Left hindlimb (tissue), 1 donor: ENCODE data around the gene UFSP1.

Experiments used
- DNase-seq: peaks from one replicate; pipeline ENCODE4 v3.0.0-alpha.2; 2018

The UFSP1 gene

DNA sequence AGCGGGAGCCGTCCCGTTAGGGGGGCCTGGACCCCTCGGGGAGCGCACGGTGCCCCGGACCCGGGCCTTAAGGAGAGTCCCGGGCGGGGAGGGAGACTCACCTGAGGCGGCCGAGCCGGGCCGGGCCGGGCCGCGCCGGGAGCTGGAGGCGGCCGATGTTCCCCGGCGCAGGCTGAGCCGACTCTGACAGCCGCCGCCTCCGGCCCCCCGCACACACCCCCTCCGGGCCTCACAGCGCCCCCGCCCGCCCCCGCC, 6.1 kb upstream of the UFSP1 start, which contains the start of gene ACHE:
Gene ACHE, minus strand, starts transcription at position 188 of the 255 bp plus-strand sequence. CDS start 1,656 bp downstream, outside the sequence.
- no peak for DNase-seq

DNA sequence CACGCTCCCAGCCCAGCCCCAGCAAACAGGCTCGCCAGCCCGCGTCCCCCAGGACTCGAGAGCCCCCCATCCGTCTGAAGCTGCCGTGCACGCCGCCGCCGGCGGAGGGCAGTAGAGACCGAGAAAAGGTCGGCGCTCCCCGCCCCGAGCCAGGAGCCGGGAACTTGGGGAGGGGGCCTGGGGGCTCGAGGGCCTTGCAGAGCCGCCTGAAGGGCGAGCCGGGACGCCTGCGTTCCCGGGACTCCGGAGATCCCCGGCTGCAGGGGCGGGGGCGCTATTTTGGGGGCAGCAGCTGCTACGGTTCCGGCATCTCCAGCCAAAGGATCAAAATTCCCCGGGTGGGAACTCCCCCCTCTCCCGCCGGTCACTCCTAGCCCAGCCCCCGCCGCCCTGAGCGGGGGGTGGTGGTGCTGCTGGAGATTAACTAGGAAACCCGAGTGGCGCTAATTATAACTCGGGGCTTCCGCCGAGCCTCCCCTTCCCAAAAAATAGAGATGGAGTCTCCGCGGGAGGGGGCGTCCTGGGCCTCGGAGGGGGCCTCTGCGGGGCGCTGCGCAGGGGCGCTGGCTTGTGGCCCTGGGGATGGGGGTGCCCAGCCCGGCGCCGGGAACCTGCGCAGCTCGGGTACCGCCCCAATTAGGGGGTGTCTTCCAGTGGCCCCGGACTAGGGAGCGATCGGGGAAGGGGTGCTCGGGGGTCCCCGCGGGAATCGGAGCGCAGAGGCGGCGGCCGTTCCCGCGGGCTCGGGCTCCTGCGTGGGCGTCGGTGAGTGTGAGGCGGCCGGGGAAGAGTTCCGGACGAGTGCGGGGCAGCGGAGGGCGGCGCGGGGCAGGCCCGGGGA, 5.6 kb upstream of the UFSP1 start:
- peak; percentile 73 for DNase-seq

DNA sequence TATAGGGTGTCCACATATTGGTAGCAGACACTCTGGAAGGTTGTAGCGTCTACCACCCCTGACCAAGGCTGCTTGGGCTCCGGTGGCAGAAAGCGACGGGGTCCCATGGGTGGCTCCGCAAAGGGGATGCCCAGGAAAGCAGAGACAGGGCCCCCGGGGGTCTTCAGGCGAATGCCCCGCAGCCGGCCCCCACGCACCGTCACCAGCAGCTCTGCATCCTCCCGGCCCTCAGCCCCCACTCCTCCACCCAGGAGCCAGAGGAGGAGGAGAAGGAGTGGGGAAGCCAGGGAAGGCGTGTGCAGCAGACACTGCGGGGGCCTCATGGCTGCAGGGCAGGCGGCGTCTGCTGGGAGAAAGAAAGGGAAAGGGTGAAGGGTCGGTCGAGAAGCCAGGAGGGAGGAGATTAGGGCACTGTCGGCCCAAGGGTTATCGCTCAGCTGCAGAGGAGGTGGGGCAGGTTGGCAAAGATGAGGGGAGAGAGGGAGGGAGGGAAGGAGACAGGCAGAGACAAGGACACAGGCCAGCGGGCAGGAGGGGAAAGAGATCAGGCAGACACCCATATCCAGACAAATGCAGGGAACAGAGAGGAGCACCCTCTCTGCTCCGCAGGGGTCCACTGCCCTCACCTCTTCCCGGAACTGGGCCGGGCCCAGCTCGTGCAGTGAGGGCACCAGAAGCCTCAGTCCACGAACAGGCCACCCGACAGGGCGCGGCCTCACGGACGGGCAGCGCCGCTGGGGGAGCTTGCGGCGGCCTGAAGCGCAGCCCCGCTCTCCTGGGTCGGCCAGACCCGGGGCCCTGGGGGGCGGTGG, 4.6 kb upstream of the UFSP1 start:
- DNase-seq, result peak; percentile 40

DNA sequence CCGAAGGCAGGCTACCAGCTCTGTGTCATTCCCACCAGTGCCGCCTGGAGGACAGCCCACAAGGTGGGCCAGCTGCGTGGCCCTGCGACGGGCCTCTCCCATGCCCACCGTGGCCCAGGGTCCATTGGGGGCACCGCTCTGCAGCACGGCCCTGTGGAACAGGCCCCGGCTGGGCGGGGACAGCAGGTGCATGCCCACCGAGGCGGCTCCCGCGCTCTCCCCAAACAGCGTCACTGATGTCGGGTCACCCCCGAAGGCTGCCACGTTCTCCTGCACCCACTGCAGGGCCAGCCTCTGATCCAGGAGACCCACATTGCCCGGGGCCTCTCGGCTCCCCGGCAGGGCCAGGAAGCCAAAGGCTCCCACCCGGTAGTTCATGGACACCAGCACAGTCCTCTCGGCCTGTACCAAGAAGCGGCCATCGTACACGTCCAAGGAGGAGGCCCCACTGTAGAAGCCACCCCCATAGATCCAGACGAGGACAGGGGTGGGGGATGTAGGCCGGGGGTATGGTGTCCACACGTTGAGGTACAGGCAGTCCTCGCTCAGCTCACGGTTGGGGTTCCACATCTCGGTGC, 3.9 kb upstream of the UFSP1 start:
- DNase-seq, result no peak

DNA sequence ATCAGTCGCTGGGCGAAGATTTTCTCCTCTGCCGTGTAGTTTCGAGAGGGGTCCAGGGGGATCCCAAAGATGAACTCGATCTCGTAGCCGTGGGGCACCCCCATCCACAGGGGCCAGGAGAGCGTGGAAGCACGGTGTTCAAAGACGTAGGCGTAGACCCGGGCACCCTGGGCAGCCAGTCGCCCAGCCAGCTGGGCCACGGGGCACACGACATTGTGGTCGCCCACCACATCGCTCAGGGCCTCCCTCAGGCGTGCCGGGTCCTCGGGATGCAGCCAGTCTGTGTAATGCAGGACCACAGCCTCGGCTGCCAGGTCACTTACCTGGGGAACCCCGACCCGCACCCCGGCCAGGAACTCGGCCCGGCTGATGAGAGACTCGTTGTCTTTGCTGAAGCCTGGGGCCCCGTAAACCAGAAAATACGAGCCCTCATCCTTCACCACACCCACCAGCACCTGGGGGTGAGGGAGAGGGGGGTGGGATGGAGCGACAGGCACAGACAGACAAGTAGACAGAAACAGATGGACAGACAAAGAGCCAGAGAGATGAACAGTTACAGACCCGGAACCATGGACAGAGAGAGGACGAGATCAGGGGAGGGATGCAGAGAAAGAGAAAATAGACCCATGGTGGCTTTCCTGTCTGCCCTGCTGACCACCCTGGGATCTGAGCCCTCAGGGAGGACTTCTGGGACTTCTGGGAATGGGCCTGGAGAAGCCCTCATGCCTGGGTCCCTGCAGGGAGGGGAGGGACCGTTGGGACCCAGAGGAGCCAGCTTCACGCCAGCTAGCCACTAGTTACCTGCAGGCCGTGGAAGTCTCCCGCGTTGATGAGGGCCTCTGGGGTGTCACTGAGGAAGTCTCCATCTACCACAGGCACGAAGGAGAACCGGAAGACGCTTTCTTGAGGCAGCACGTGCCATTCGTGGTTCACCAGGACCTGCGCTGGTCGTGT, 3.1 kb upstream of the UFSP1 start:
- DNase-seq, result no peak

DNA sequence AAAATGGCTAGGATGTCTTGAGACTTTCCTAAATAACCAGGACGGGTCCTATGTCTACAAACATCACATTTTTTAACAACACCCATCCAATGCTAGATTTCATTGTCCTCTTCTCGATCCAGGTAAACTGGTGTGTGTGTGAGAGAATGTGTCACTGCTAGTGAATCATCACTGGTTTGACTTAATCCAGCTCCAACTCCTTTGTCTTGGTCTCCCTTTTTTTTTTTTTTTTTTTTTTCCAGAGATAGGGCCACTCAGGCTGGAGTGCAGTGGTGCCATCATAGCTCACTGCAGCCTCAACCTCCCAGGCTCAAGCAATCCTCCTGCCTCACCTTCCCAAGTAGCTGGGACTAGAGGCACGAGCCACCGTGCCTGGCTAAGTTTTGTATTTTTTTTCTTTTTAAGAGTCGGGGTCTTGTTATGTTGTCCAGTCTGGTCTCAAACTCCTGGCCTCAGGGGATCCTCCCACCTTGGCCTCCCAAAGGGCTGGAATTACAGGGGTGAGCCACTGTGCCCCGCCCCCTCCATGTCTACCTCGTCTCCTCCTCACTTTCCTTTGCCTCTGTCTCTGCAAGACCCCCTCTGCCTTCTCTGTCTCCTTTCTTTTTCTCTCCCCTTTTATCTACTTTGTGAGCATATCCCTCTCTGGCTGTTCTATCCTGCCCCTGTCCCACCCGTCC, 2.2 kb upstream of the UFSP1 start:
- no peak for DNase-seq

DNA sequence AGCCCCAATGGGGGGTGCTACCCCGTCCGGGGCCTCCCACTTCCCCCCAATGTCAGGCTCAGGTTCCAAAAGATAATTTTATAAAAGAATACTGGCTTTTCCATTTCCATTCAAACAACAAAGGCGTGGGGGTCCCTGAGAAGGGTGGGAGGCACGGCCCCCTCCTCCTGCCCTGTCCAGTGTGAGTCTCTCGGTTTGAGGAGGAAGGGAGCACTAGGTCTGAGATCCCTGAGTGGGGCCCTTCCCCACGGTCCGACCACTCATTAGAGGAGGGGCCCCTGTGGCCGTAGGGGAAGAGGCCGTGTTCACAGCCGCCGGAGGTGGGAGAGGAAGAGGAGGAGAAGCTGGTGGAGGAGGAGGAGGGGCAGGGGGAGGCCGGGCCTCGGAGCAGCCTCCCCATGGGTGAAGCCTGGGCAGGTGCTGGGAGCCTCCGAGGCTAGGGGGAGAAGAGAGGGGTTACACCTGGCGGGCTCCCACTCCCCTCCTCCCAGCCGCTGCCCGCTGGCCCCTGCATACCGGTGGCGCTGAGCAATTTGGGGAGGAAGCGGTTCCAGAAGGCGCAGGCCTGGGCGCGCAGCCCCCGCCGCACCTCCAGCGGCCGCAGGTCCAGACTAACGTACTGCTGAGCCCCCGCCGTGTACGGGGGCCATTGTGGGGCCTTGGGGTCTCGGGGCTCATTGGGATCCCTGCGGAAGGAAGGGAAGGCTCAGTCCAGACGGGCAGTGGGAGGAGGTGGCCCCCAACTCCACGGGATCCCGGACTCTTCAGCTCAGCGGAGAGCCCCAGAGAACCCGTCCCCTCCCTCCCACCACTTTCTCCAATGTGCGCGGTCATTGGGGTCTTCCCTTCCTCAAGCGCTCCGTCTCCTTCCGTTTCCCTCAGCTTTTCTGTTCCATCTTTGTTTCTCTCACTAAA, 1.4 kb upstream of the UFSP1 start:
- DNase-seq, result peak; percentile 64

DNA sequence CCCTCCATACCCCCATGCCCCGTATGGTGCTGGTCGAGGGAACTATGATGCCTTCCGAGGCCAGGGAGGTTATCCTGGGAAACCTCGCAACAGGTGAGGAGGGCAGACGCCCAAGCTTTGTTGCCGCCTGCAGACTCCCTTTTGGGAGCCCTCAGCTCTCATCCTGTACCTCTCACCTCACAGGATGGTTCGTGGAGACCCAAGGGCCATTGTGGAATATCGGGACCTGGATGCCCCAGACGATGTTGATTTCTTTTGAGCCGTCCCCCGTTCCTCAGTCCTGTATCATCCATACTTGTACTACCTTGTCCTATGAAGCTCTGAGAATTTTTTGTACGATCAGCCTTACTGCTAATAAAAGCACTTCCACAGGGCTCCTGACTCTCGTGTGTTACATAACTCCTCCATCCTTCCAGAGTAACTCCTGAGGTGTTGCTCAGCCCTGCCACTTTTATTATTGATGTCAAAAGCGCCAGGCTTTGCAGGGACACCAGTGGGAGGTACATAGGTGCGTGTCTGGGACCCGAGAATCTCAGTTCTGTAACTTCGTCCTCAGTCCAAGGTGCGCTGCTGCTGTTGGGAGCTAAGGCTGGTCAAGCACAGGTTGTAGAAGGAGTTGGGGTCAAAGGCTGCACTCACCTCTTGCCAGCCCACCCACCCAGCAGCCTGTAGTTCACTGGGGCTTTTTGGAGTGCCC, 1.1 kb downstream of the UFSP1 start:
- no peak for DNase-seq

DNA sequence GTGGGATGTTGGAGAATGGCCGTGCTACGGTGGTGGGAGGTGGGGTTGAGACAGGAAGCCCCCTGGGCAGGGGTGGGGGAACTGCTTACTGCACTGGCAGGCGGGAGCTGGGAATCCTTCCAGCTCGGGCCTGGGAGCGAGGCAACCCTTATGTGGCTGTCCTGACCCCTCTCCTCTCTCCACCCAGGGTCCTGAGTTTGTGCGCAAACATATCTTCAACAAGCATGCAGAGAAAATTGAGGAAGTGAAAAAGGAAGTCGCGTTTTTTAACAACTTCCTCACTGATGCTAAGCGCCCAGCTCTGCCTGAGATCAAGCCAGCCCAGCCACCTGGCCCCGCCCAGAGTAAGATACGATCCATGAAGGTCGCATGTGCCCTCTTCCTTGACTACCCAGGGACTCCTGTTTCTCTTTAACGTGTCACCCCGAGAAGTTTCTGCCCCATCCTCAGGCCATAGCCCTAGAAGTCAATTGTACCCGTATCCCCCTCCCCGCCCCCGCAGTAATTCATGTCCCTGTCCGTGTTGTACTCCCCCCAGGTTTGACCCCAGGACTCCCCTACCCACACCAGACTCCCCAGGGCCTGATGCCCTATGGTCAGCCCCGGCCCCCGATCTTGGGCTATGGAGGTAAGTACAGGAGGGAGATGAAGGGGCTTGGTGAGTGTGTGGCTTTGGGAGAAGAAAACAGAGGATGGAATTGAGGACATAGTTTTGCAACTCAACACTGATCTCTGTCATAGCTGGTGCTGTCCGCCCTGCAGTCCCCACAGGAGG, 1.8 kb downstream of the UFSP1 start:
- DNase-seq, result no peak

DNA sequence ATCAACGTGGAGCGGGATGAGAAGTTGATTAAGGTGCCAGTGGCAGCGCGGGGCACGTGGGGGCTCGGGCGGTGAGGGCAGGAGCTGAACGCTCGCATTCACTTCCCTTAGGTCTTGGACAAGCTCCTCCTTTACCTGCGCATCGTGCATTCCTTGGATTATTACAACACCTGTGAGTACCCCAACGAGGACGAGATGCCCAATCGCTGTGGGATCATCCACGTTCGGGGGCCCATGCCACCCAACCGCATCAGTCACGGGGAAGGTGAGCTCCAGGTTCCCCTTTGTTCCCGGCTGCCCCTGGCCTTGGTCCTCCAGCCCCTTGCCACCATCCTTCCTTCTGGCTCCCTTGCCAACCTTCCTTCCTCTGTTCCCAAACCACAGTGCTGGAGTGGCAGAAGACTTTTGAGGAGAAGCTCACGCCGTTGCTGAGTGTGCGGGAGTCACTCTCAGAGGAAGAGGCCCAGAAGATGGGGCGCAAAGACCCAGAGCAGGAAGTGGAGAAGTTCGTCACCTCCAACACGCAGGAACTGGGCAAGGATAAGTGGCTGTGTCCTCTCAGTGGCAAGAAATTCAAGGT, 2.5 kb downstream of the UFSP1 start:
- no peak for DNase-seq

DNA sequence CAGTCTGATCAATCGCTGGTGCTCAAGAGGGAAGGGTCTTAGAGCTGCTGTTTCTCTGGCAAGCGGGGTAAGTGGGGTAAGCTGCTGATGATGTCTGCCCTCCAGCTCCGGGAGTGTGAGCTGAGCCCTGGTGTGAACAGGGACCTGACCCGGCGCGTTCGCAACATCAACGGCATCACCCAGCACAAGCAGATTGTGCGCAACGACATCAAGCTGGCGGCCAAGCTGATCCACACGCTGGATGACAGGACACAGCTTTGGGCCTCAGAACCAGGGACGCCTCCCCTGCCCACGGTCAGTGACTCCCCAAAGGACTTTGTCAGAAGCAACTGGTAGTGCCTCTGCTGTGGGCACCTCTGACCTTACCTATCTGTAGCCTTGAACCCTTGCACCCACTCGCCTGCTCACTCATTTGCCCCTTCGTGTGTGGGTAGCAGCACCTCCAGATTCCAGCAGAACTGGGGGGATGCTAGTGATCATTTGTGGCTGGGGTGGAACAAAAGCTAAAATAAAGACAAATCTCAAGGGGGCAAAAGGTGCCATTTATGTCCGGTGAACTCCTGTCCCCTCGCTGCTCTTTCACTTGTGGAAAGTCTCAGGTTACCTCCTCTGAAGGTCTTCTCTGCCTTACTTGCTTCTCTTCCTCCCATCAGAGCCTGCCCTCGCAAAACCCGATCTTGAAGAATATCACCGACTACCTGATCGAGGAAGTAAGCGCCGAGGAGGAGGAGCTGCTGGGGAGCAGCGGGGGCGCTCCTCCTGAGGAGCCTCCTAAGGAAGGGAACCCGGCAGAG, 3.2 kb downstream of the UFSP1 start:
- DNase-seq, result no peak

DNA sequence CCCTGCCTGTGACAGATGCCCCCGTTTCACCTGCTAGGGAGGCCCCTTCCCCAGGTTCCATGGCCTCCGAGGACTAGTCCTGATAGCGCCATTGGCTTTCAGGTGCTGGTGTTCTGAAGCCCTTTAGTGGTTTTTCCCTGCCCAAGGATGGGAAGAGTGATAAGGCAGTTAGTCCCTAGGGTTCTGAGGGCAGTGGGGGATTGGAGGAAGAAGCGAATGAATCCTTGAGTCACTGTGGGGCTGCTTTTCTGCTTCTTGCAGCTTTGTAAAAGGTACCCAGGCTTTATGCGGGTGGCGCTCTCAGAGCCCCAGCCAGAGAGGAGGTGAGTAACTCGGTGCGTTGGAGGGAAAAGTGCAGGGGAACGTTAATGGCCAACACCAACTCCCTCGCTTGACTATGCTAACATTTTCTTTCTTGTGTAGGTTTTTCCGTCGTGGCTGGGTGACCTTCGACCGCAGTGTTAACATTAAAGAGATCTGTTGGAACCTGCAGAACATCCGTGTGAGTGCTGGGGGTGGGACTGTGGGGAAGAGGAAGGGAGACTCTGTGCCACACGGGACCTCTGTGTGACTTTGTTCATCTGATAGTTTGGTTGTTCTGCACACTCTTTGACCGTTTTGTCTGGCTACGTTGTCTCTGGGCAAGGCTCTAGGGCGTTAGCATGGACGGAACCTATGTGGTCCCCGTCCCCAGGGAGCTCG, 3.9 kb downstream of the UFSP1 start:
- no peak for DNase-seq

DNA sequence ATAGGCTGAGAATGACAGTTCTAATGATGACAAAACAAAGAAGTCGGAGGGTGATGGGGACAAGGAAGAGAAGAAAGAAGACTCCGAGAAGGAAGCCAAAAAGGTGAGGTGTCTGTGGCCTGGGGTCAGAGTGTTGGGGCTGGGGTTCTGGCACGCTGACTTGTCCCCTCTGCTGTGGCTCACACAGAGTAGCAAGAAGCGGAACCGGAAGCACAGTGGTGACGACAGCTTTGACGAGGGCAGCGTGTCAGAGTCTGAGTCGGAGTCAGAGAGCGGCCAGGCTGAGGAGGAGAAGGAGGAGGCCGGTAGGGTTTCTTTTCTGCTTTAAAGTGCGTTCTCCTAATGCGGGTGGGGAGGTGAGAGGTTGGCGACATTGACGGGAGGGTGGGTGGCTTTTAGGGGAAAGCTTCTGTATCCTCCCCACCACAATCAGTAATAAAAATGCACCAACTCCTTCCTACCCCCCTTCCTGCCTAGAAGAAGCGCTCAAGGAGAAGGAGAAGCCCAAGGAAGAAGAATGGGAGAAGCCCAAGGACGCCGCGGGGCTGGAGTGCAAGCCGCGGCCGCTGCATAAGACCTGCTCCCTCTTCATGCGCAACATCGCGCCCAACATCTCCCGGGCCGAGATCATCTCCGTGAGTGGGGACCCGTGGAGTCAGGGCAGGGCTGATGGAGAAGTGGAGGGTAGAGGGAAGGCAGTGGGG, 4.6 kb downstream of the UFSP1 start:
- no peak for DNase-seq

DNA sequence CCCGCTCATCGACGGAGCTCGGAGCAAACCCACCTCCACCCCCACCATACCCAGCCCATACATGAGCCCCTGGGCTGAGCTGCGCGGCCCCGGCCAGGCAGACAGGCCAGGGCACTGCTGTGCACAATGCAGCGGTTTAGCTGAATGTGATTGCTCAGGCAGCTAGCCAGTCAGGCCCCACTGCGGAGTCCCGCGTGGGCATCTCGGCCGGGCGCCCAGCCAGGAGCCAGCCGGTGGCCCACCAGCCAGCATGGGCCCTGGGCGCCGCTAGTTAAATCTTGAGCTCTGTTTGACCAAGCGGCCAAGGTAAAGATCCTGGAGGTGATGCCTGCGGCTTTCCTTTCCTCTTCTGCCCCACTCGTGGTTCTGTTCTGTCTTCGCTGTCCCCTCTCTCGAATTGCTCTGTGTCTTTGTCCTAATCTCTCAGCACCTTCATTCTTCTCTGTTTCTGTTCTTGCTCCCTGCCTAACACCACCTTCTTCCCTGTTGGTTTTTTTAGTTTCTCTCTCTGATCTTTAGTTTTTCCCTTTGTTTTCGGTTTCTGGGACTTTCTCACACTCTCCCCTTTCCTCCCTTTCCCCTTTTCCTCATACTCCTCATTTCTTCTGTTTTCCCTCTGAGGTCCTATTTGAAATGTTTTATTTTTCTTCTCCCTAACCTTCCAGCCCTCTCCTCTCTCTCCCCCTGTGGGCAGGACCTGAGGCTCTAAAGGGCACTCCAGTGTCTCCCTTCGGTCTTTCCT, 6.6 kb downstream of the UFSP1 start:
- DNase-seq, result no peak

DNA sequence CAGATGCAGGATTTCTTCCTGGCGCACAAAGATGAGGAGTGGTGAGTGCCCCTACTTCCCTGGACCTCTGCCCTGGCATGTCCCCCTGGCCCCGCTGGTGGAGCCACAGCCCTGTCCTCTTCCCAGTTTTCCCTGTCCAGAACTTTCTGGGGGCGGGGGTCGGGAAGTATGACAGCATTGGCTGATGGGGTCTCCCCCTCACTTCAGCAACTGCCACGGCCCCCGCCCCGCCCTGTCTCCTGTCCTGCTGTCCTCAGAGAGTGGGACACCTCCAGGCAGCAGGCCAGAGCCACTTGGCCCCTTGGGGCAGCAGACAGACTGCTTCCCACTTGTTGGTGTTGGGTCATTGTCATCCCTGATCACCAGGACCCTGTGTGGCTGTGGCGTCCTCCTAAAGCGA, 7.3 kb downstream of the UFSP1 start:
- DNase-seq, result no peak

DNA sequence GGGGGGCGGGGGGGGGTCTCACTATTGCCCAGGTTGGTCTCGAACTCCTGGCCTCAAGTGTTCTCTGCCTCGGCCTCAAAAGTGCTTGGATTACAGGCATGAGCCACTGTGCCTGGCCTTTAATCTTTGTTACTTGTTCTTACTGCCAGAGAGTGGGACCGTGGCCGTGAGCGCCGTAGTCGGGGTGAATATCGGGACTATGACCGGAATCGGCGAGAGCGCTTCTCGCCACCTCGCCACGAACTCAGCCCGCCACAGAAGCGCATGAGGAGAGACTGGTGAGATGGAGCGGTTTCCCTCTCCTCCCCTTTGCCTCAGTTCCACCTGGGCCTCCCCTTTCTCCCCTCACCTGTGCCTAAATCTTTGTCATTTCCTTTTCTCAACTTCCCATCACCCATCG, 8.4 kb downstream of the UFSP1 start:
- no peak for DNase-seq
